ENCODE measurements around the gene SH3RF3. TPM values are rescaled to one million over a fixed set of nuclear protein-coding genes. Genes with fewer than 3 reads are reported as not detected.

The SH3RF3 gene
- total RNA-seq, 1 experiment from 2014 or later, result not detected

DNA sequence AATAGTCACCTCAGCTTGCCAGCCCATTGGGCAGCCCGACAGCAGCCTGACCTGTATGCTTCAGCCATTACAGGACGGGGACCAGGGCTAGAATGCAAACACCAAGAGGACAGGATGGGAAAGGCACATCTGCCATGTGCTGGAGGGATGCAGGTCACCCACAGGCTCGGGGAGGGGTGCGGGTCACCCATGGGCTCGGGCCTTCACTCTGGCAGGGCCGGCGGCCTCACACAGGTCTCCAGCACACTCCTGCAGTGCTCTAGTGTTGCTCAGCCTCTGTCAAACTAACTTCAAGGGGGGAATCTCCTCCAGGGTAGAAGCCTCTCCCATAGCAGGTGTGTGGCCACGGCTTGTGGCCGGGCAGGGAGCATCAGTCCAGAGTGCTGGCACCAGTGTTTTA lies 262.2 kb downstream of the SH3RF3 start:
- Histone ChIP-seq H3K4me3 (replicated peaks in 1 of 2; ENCODE audit: low read depth in 1 of 2, low read length in 2 of 2) (no peak overlapping the region), H3K9me3 (ENCODE audit: control insufficient read depth in 1 of 2, insufficient read depth in 1 of 2, low read depth in 1 of 2, low read length in 2 of 2) (no peaks in the 10 kb centered on the region), H3K27me3 (ENCODE audit: insufficient read depth, low read length) (no peaks in the 10 kb centered on the region; the same call in none of the 2 replicates), H3K79me2 (ENCODE audit: insufficient read depth, low read length) (no peaks in the 10 kb centered on the region), H3K4me1 (ENCODE audit: control insufficient read depth in 1 of 2, insufficient read depth in 2 of 2, low read length in 2 of 2) (no peaks in the 10 kb centered on the region), H3K36me3 (ENCODE audit: control insufficient read depth in 1 of 2, insufficient read depth in 2 of 2, low read length in 2 of 2) (no peaks in the 10 kb centered on the region), H3K4me2 (ENCODE audit: low read length) (no peak overlapping the region), H2AFZ (ENCODE audit: low read depth, low read length, poor library complexity, severe bottlenecking) (no peak overlapping the region), H3K27ac (ENCODE audit: low read depth, low read length) (no peak overlapping the region), H3K9ac (ENCODE audit: low read length) (no peak overlapping the region), H4K20me1 (ENCODE audit: insufficient read depth) (no peaks in the 10 kb centered on the region), H3K9me2 (ENCODE audit: insufficient read depth) (no peaks in the 10 kb centered on the region)
- TF ChIP-seq POLR2AphosphoS5 (IDR thresholded peaks at IDR 0.05; ENCODE audit: low read depth, low read length) (no peak), ZFX (IDR thresholded peaks at IDR 0.05) (no peak), JUND (IDR thresholded peaks at IDR 0.05) (no peak), RAD21 (IDR thresholded peaks at IDR 0.05; ENCODE audit: low read depth) (no peak), CEBPB (IDR thresholded peaks at IDR 0.05; ENCODE audit: low read depth) (no peak), TCF7L2 (IDR thresholded peaks at IDR 0.05; ENCODE audit: borderline replicate concordance, extremely low read depth, insufficient read depth, insufficient read length) (no peak), EZH2 (IDR thresholded peaks at IDR 0.05) (no peak), POLR2A (IDR thresholded peaks at IDR 0.05; ENCODE audit: borderline replicate concordance, extremely low read depth, insufficient read depth, insufficient read length) (no peak)
- TF ChIP-seq, protein P1, sequence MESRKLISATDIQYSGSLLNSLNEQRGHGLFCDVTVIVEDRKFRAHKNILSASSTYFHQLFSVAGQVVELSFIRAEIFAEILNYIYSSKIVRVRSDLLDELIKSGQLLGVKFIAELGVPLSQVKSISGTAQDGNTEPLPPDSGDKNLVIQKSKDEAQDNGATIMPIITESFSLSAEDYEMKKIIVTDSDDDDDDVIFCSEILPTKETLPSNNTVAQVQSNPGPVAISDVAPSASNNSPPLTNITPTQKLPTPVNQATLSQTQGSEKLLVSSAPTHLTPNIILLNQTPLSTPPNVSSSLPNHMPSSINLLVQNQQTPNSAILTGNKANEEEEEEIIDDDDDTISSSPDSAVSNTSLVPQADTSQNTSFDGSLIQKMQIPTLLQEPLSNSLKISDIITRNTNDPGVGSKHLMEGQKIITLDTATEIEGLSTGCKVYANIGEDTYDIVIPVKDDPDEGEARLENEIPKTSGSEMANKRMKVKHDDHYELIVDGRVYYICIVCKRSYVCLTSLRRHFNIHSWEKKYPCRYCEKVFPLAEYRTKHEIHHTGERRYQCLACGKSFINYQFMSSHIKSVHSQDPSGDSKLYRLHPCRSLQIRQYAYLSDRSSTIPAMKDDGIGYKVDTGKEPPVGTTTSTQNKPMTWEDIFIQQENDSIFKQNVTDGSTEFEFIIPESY (IDR thresholded peaks at IDR 0.05; ENCODE audit: extremely low read depth, insufficient replicate concordance, low read length), result no peak
- TF ChIP-seq, protein P2, sequence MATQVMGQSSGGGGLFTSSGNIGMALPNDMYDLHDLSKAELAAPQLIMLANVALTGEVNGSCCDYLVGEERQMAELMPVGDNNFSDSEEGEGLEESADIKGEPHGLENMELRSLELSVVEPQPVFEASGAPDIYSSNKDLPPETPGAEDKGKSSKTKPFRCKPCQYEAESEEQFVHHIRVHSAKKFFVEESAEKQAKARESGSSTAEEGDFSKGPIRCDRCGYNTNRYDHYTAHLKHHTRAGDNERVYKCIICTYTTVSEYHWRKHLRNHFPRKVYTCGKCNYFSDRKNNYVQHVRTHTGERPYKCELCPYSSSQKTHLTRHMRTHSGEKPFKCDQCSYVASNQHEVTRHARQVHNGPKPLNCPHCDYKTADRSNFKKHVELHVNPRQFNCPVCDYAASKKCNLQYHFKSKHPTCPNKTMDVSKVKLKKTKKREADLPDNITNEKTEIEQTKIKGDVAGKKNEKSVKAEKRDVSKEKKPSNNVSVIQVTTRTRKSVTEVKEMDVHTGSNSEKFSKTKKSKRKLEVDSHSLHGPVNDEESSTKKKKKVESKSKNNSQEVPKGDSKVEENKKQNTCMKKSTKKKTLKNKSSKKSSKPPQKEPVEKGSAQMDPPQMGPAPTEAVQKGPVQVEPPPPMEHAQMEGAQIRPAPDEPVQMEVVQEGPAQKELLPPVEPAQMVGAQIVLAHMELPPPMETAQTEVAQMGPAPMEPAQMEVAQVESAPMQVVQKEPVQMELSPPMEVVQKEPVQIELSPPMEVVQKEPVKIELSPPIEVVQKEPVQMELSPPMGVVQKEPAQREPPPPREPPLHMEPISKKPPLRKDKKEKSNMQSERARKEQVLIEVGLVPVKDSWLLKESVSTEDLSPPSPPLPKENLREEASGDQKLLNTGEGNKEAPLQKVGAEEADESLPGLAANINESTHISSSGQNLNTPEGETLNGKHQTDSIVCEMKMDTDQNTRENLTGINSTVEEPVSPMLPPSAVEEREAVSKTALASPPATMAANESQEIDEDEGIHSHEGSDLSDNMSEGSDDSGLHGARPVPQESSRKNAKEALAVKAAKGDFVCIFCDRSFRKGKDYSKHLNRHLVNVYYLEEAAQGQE (IDR thresholded peaks at IDR 0.05; ENCODE audit: low read depth), result no peak
- TF ChIP-seq, protein P3, sequence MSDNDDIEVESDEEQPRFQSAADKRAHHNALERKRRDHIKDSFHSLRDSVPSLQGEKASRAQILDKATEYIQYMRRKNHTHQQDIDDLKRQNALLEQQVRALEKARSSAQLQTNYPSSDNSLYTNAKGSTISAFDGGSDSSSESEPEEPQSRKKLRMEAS (IDR thresholded peaks at IDR 0.05), result no peak
- TF ChIP-seq, protein P4, sequence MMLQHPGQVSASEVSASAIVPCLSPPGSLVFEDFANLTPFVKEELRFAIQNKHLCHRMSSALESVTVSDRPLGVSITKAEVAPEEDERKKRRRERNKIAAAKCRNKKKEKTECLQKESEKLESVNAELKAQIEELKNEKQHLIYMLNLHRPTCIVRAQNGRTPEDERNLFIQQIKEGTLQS (IDR thresholded peaks at IDR 0.05), result no peak
- TF ChIP-seq, protein P5, sequence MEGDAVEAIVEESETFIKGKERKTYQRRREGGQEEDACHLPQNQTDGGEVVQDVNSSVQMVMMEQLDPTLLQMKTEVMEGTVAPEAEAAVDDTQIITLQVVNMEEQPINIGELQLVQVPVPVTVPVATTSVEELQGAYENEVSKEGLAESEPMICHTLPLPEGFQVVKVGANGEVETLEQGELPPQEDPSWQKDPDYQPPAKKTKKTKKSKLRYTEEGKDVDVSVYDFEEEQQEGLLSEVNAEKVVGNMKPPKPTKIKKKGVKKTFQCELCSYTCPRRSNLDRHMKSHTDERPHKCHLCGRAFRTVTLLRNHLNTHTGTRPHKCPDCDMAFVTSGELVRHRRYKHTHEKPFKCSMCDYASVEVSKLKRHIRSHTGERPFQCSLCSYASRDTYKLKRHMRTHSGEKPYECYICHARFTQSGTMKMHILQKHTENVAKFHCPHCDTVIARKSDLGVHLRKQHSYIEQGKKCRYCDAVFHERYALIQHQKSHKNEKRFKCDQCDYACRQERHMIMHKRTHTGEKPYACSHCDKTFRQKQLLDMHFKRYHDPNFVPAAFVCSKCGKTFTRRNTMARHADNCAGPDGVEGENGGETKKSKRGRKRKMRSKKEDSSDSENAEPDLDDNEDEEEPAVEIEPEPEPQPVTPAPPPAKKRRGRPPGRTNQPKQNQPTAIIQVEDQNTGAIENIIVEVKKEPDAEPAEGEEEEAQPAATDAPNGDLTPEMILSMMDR (IDR thresholded peaks at IDR 0.05 in 2 of 3, conservative IDR thresholded peaks at IDR 0.05 in 1 of 3; ENCODE audit: borderline replicate concordance in 1 of 3, insufficient read depth in 1 of 3, low read depth in 2 of 3, low read length in 2 of 3), result no peak
- no TSS peak for BruUV-seq (replicated peaks)
- POLR2A ChIA-PET, result no interaction called here
- intact Hi-C loops (cut with micrococcal nuclease), result no loop called here
- CTCF ChIA-PET, result no interaction called here
- ATAC-seq (no peak), DNase-seq (ENCODE audit: low read depth, low spot score) (no peak)
- RAD21 ChIA-PET (ENCODE audit: low non-redundant PET in 1 of 2, low total read pairs in 2 of 2, uncharacterized antibody in 2 of 2, unreplicated experiment in 2 of 2), result no interaction called here

Data from HCT116 (cell line).